Caco-2 (cell line): ENCODE results near the gene ENTPD2. TPM values are rescaled to one million over a fixed set of nuclear protein-coding genes. Genes with fewer than 3 reads are reported as not detected.

Experiments used
- BruUV-seq: library from RNA; stranded (reverse); fragments of 400-500 nt; replicated peaks from 2 replicates; lab custom pipeline; 2021; lab: Mats Ljungman, UMichigan
- CTCF ChIA-PET: fragments of 300-600 bp; sonication (Branson Sonifier 250); formaldehyde crosslinking; loops from one replicate; lab custom pipeline; 2022; ENCODE audit warnings: antibody characterized with exemption; lab: Charles Lee
- POLR2A ChIA-PET: fragments of 300-600 bp; sonication (Branson Sonifier 250); formaldehyde crosslinking; loops from one replicate; lab custom pipeline; 2022; ENCODE audit warnings: antibody characterized with exemption; lab: Charles Lee
- DNase-seq, 2 experiments: peaks; one replicate each; pipeline versions ENCODE4 v3.0.0 to v3.0.0-alpha.2; 2020 to 2022
- H3K27me3 ChIP-seq: replicated peaks from 2 replicates; pipeline ENCODE4 v1.6.0; 2011; ENCODE audit warnings: low read length; ENCODE audit not compliant: control insufficient read depth, insufficient read depth
- H3K36me3 ChIP-seq: 2 replicates; pipeline ENCODE4 v1.5.1; 2011; ENCODE audit warnings: low read length; ENCODE audit not compliant: control insufficient read depth, insufficient read depth
- H3K4me1 ChIP-seq: fragments of 250-450 bp; sonication (Bioruptor Pico); 2 replicates; pipeline ENCODE4 v1.5.1; 2020; ENCODE audit warnings: mild to moderate bottlenecking
- H3K4me3 ChIP-seq: 2 replicates; pipeline ENCODE4 v1.5.1; 2011; ENCODE audit warnings: low read depth, mild to moderate bottlenecking, control low read depth, low read length
- H3K9me3 ChIP-seq: fragments of 250-450 bp; sonication (Bioruptor Pico); 2 replicates; pipeline ENCODE4 v1.5.1; 2020; ENCODE audit warnings: mild to moderate bottlenecking, moderate library complexity
- H3K27ac Mint-ChIP-seq: one replicate; pipeline ENCODE4 v1.8.0; 2022; ENCODE audit warnings: mixed read lengths; ENCODE audit not compliant: unreplicated experiment
- H3K27me3 Mint-ChIP-seq: one replicate; pipeline ENCODE4 v1.8.0; 2022; ENCODE audit warnings: mixed read lengths; ENCODE audit not compliant: insufficient read depth, unreplicated experiment
- H3K36me3 Mint-ChIP-seq: one replicate; pipeline ENCODE4 v1.8.0; 2022; ENCODE audit warnings: mild to moderate bottlenecking, mixed read lengths; ENCODE audit not compliant: insufficient read depth, unreplicated experiment
- H3K4me1 Mint-ChIP-seq: one replicate; pipeline ENCODE4 v1.8.0; 2022; ENCODE audit warnings: low read depth, mixed read lengths; ENCODE audit not compliant: unreplicated experiment
- H3K4me3 Mint-ChIP-seq: one replicate; pipeline ENCODE4 v1.8.0; 2022; ENCODE audit warnings: mild to moderate bottlenecking, moderate library complexity, mixed read lengths; ENCODE audit not compliant: unreplicated experiment
- H3K9me3 Mint-ChIP-seq: one replicate; pipeline ENCODE4 v1.8.0; 2022; ENCODE audit warnings: mixed read lengths; ENCODE audit not compliant: unreplicated experiment
- intact Hi-C: fragments of 100-400 bp; cut with micrococcal nuclease; formaldehyde crosslinking; loops from one replicate; pipeline ENCODE4 v1.10.0; 2022; ENCODE audit not compliant: unreplicated experiment
- total RNA-seq: library from RNA; stranded (reverse); gene quantifications from 2 replicates; pipeline ENCODE4 v1.2.3, GENCODE V29; 2022
- TF ChIP-seq, protein P1 (sequence below), 2 experiments: fragments of 200-600 bp in 1 of 2; IDR thresholded peaks; 1 replicate in 1 of 2; 2 replicates in 1 of 2; pipeline versions ENCODE4 v1.5.1 to v1.8.0; 2011 to 2022; ENCODE audit warnings: antibody characterized with exemption in 1 of 2, control low read depth in 1 of 2, inconsistent platforms in 1 of 2, low read depth in 1 of 2, low read length in 1 of 2, mild to moderate bottlenecking in 1 of 2, moderate library complexity in 1 of 2; ENCODE audit not compliant: insufficient read depth in 1 of 2, severe bottlenecking in 1 of 2, unreplicated experiment in 1 of 2

Gene ENTPD2
- total RNA-seq, 1 experiment from 2014 or later: 2.9 TPM

DNA sequence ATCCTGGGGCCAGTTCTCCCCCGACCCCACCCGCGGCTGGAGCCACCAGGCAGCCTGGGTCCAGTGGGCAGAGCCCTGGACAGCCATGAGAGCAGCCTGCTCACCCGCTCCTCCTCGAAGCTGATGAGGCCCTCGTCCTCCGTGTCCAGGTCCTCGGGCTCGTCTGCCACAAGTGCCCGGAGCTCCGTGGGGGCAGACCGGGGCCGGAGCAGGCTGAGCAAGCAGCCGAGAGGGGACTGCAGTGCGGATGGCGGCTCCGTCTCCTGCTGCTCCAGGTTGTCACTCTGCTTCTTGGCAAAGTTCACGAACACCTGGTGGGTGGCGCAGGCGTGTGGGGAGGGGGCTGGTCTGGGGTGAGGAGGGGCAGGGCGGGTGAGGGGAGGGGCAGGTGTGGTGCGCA lies 45.5 kb downstream of the ENTPD2 start:
- H3K9me3 Mint-ChIP-seq: no peaks in the 10 kb centered on the region
- CTCF ChIA-PET: no interaction called here
- TF ChIP-seq, protein P1, sequence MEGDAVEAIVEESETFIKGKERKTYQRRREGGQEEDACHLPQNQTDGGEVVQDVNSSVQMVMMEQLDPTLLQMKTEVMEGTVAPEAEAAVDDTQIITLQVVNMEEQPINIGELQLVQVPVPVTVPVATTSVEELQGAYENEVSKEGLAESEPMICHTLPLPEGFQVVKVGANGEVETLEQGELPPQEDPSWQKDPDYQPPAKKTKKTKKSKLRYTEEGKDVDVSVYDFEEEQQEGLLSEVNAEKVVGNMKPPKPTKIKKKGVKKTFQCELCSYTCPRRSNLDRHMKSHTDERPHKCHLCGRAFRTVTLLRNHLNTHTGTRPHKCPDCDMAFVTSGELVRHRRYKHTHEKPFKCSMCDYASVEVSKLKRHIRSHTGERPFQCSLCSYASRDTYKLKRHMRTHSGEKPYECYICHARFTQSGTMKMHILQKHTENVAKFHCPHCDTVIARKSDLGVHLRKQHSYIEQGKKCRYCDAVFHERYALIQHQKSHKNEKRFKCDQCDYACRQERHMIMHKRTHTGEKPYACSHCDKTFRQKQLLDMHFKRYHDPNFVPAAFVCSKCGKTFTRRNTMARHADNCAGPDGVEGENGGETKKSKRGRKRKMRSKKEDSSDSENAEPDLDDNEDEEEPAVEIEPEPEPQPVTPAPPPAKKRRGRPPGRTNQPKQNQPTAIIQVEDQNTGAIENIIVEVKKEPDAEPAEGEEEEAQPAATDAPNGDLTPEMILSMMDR (IDR thresholded peaks at IDR 0.05; ENCODE audit: insufficient read depth in 1 of 2, low read depth in 1 of 2, low read length in 1 of 2, severe bottlenecking in 1 of 2, unreplicated experiment in 1 of 2): no peak
- BruUV-seq: no TSS peak
- DNase-seq: no peak
- H3K36me3 ChIP-seq: no peaks in the 10 kb centered on the region
- no peak overlapping the region for H3K27ac Mint-ChIP-seq
- H3K4me3 ChIP-seq: no peak overlapping the region
- H3K4me3 Mint-ChIP-seq: no peak overlapping the region
- H3K9me3 ChIP-seq: no peaks in the 10 kb centered on the region
- no peaks in the 10 kb centered on the region for H3K4me1 ChIP-seq
- H3K27me3 ChIP-seq: no peaks in the 10 kb centered on the region
- H3K36me3 Mint-ChIP-seq: no peaks in the 10 kb centered on the region
- POLR2A ChIA-PET: no interaction called here
- intact Hi-C loops: no loop called here
- no peaks in the 10 kb centered on the region for H3K27me3 Mint-ChIP-seq
- no peaks in the 10 kb centered on the region for H3K4me1 Mint-ChIP-seq

DNA sequence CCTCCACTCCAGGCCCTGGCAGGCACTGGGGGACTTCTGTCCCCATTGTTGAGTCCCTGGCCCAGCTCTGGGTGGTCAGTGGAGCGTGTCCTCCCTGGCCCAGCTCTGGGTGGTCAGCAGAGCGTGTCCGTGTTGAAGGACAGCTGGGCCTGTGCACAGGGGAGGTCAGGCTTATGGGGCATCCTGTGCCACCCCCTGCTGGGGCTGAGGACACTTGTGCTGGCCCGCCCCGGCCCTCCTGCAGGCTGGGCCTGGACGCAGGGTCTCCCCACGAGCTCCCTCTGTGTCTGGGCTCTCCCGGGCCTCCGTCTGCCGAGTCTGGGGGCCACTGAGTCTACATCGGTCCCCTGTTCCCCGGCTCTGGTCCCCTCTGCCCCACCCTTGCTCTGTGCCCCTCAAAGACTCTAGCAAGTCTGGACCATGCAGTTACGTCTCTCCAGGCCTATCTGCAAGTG lies 46.0 kb downstream of the ENTPD2 start:
- Mint-ChIP-seq H3K4me3 (no peak overlapping the region), H3K27me3 (no peaks in the 10 kb centered on the region), H3K9me3 (no peaks in the 10 kb centered on the region), H3K27ac (no peak overlapping the region), H3K4me1 (no peaks in the 10 kb centered on the region), H3K36me3 (no peaks in the 10 kb centered on the region)
- intact Hi-C loops: no loop called here
- POLR2A ChIA-PET: no interaction called here
- no peaks in the 10 kb centered on the region for H3K36me3 ChIP-seq
- CTCF ChIA-PET: interaction anchor here (1.0 kb wide), 1 partner anchor 38 kb away, joined by 3 read pairs; the partner anchor contains the start of gene NPDC1
- no peaks in the 10 kb centered on the region for H3K27me3 ChIP-seq
- BruUV-seq: no TSS peak
- no peaks in the 10 kb centered on the region for H3K9me3 ChIP-seq
- TF ChIP-seq, protein P1 (IDR thresholded peaks at IDR 0.05; ENCODE audit: insufficient read depth in 1 of 2, low read depth in 1 of 2, low read length in 1 of 2, severe bottlenecking in 1 of 2, unreplicated experiment in 1 of 2): no peak
- H3K4me1 ChIP-seq: no peaks in the 10 kb centered on the region
- H3K4me3 ChIP-seq: no peak overlapping the region
- DNase-seq: no peak

DNA sequence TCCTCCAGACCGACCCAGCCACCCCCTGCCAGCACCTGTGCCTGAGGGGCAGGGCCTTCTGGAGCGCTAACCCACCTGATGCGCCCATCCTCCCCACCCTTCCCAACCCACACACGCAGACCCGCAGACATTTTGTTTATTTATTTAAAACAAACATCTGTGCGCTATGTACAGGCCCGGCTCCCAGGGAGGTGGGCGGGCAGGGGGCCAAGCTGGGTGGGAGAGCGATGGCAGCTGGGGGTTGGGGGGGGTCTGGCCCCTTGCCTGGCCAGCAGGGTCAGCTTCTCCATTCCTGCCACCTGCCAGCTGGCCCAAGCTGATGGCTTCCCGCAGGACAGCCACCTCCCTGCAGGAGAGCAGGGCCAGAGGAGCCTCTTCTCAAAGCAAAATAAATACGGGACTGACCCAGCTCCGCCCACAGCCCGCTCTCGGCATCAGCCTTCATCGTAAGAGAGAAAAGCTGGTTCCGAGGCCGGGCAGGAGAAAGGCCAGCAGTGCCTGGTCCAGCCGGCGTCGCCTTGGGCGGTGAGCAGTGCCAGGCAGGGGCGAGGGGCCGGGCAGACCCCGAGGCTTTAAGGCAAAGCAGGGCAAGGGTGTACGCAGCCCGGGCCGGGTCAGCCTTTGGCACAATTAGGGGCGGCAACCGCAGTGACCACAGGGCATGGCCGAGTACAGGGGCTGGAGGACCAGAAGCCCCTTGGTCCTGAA lies 46.6 kb downstream of the ENTPD2 start:
- no TSS peak for BruUV-seq
- no peaks in the 10 kb centered on the region for H3K4me1 ChIP-seq
- TF ChIP-seq, protein P1 (IDR thresholded peaks at IDR 0.05; ENCODE audit: insufficient read depth in 1 of 2, low read depth in 1 of 2, low read length in 1 of 2, severe bottlenecking in 1 of 2, unreplicated experiment in 1 of 2): no peak
- CTCF ChIA-PET: interaction anchor here (1.0 kb wide), 1 partner anchor 39 kb away, joined by 3 read pairs; the partner anchor contains the start of gene NPDC1
- intact Hi-C loops: no loop called here
- no peaks in the 10 kb centered on the region for H3K36me3 ChIP-seq
- Mint-ChIP-seq H3K4me3 (no peak overlapping the region), H3K27ac (no peak overlapping the region), H3K9me3 (no peaks in the 10 kb centered on the region), H3K36me3 (no peaks in the 10 kb centered on the region), H3K27me3 (no peaks in the 10 kb centered on the region), H3K4me1 (no peaks in the 10 kb centered on the region)
- H3K9me3 ChIP-seq: no peaks in the 10 kb centered on the region
- POLR2A ChIA-PET: no interaction called here
- no peaks in the 10 kb centered on the region for H3K27me3 ChIP-seq
- no peak overlapping the region for H3K4me3 ChIP-seq
- no peak for DNase-seq
